ENCODE measurements around the gene PLAAT1. TPM values are rescaled to one million over a fixed set of nuclear protein-coding genes. Genes with fewer than 3 reads are reported as not detected.

PLAAT1 gene
- total RNA-seq, 1 experiment from 2014 or later: 3.9 TPM

DNA sequence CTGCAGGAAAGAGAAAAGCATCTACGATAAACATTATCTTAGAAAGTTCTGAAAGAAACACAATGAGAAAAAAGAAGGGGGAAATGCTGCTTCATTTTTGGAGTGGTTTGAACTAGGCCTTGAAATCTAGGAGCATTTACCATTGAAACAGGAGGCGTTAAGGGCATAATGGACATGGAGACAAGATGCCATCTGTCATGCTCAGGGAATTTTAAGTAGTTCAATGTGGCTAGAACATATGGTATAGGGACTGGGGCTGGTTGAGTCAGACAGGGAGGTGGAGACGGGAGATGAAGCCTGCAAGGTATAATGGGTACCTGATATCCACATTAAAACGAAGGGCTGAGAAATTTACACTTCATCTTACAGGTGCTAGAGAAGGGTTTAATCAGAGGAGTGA is 10.4 kb upstream of the PLAAT1 start:
- no peaks in the 10 kb centered on the region; the same call in 1 of the 2 replicates for H3K27me3 Mint-ChIP-seq (ENCODE audit: low read depth)
- TF ChIP-seq, protein P1, sequence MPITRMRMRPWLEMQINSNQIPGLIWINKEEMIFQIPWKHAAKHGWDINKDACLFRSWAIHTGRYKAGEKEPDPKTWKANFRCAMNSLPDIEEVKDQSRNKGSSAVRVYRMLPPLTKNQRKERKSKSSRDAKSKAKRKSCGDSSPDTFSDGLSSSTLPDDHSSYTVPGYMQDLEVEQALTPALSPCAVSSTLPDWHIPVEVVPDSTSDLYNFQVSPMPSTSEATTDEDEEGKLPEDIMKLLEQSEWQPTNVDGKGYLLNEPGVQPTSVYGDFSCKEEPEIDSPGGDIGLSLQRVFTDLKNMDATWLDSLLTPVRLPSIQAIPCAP (CRISPR knock-in tag; IDR thresholded peaks at IDR 0.05): no peak
- TF ChIP-seq SP1 (CRISPR knock-in tag; conservative IDR thresholded peaks at IDR 0.05) (no peak), MXD4 (CRISPR knock-in tag; IDR thresholded peaks at IDR 0.05; ENCODE audit: borderline replicate concordance) (no peak), IRF2 (CRISPR knock-in tag; IDR thresholded peaks at IDR 0.05; ENCODE audit: borderline replicate concordance, low read depth) (no peak), RELA (CRISPR knock-in tag; IDR thresholded peaks at IDR 0.05; ENCODE audit: borderline replicate concordance) (no peak), ZNF138 (CRISPR knock-in tag; conservative IDR thresholded peaks at IDR 0.05) (no peak), CBFB (CRISPR knock-in tag; IDR thresholded peaks at IDR 0.05; ENCODE audit: low read depth) (no peak), MYBL2 (CRISPR knock-in tag; IDR thresholded peaks at IDR 0.05) (no peak), EMX1 (CRISPR knock-in tag; IDR thresholded peaks at IDR 0.05) (no peak)
- TF ChIP-seq, protein P2, sequence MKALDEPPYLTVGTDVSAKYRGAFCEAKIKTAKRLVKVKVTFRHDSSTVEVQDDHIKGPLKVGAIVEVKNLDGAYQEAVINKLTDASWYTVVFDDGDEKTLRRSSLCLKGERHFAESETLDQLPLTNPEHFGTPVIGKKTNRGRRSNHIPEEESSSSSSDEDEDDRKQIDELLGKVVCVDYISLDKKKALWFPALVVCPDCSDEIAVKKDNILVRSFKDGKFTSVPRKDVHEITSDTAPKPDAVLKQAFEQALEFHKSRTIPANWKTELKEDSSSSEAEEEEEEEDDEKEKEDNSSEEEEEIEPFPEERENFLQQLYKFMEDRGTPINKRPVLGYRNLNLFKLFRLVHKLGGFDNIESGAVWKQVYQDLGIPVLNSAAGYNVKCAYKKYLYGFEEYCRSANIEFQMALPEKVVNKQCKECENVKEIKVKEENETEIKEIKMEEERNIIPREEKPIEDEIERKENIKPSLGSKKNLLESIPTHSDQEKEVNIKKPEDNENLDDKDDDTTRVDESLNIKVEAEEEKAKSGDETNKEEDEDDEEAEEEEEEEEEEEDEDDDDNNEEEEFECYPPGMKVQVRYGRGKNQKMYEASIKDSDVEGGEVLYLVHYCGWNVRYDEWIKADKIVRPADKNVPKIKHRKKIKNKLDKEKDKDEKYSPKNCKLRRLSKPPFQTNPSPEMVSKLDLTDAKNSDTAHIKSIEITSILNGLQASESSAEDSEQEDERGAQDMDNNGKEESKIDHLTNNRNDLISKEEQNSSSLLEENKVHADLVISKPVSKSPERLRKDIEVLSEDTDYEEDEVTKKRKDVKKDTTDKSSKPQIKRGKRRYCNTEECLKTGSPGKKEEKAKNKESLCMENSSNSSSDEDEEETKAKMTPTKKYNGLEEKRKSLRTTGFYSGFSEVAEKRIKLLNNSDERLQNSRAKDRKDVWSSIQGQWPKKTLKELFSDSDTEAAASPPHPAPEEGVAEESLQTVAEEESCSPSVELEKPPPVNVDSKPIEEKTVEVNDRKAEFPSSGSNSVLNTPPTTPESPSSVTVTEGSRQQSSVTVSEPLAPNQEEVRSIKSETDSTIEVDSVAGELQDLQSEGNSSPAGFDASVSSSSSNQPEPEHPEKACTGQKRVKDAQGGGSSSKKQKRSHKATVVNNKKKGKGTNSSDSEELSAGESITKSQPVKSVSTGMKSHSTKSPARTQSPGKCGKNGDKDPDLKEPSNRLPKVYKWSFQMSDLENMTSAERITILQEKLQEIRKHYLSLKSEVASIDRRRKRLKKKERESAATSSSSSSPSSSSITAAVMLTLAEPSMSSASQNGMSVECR (CRISPR knock-in tag; IDR thresholded peaks at IDR 0.05; ENCODE audit: borderline replicate concordance): no peak
- TF ChIP-seq, protein P3, sequence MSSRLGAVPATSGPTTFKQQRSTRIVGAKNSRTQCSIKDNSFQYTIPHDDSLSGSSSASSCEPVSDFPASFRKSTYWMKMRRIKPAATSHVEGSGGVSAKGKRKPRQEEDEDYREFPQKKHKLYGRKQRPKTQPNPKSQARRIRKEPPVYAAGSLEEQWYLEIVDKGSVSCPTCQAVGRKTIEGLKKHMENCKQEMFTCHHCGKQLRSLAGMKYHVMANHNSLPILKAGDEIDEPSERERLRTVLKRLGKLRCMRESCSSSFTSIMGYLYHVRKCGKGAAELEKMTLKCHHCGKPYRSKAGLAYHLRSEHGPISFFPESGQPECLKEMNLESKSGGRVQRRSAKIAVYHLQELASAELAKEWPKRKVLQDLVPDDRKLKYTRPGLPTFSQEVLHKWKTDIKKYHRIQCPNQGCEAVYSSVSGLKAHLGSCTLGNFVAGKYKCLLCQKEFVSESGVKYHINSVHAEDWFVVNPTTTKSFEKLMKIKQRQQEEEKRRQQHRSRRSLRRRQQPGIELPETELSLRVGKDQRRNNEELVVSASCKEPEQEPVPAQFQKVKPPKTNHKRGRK (CRISPR knock-in tag; IDR thresholded peaks at IDR 0.05; ENCODE audit: borderline replicate concordance): no peak
- TF ChIP-seq, protein P4, sequence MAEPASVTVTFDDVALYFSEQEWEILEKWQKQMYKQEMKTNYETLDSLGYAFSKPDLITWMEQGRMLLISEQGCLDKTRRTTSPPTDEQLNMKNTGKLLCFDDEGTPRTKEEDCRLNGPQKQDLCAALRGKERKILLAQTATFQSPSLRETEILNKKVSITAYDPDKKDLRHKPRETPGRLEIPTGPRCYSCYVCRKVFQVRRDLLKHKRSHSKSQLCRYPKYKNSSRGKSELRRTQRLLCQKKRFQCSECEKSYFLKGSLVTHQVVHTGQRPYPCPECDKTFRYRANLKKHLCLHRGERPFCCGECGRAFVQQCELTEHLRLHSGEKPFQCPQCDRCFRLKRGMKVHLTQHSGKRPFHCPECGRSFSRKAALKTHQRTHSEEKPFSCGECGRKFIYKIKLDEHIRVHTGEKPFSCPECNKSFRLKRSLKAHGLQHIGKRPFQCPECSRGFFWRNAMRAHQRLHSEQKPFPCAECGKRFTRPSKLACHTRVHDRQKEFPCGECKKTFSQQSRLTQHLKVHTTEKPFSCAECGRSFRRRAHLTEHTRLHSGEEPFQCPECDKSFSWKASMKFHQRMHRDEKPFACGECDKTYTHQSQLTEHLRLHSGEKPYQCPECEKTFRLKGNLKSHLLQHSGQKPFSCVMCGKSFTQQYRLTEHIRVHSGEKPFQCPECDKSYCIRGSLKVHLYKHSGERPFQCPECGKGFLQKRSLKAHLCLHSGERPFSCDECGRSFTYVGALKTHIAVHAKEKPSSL (CRISPR knock-in tag; conservative IDR thresholded peaks at IDR 0.05): no peak
- DNase-seq (ENCODE audit: low spot score) (no peak), ATAC-seq (no peak)
- no peaks in the 10 kb centered on the region for H3K36me3 Mint-ChIP-seq
- ChIA-PET CTCF (interaction anchor here (0.9 kb wide), 1 partner anchor 66 kb away, joined by 3 read pairs; no protein-coding TSS in a partner anchor), POLR2A (no interaction called here)
- H3K9me3 Mint-ChIP-seq: no peaks in the 10 kb centered on the region
- H3K27ac Mint-ChIP-seq: no peak overlapping the region
- no peak overlapping the region for H3K4me3 Mint-ChIP-seq
- H3K4me1 Mint-ChIP-seq: peaks cover 65% of the 10 kb centered on the region

DNA sequence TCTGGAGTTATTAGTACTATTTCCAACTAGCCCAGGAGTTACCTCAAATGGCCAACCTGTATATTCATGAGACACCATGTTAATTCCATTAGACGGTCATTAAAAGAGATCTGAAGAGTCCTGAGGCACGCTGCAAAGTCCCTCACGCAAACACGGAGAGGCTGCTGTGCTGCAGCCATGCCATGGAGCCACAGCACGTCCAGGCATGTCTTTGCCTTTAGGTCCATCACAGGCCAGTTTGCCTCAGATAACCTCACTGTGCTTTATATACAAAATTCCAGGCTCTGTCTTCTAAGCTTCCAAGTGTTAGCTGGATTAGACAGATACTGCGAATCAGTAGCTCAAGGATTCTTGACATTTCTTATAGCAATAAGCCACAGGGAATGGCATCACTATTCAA is 9.8 kb upstream of the PLAAT1 start:
- no peak for ATAC-seq
- ChIA-PET CTCF (interaction anchor here (0.5 kb wide), 1 partner anchor 9 kb away, joined by 4 read pairs; no protein-coding TSS in a partner anchor), POLR2A (no interaction called here)
- DNase-seq (ENCODE audit: low spot score): no peak
- H3K4me1 Mint-ChIP-seq: peaks cover 59% of the 10 kb centered on the region
- H3K36me3 Mint-ChIP-seq: no peaks in the 10 kb centered on the region
- no peaks in the 10 kb centered on the region for H3K9me3 Mint-ChIP-seq
- no peaks in the 10 kb centered on the region; the same call in 1 of the 2 replicates for H3K27me3 Mint-ChIP-seq (ENCODE audit: low read depth)
- no peak overlapping the region for H3K27ac Mint-ChIP-seq
- no peak overlapping the region for H3K4me3 Mint-ChIP-seq
- no peak for TF ChIP-seq ZNF219 (CRISPR knock-in tag; IDR thresholded peaks at IDR 0.05; ENCODE audit: borderline replicate concordance)
- TF ChIP-seq, protein P5, sequence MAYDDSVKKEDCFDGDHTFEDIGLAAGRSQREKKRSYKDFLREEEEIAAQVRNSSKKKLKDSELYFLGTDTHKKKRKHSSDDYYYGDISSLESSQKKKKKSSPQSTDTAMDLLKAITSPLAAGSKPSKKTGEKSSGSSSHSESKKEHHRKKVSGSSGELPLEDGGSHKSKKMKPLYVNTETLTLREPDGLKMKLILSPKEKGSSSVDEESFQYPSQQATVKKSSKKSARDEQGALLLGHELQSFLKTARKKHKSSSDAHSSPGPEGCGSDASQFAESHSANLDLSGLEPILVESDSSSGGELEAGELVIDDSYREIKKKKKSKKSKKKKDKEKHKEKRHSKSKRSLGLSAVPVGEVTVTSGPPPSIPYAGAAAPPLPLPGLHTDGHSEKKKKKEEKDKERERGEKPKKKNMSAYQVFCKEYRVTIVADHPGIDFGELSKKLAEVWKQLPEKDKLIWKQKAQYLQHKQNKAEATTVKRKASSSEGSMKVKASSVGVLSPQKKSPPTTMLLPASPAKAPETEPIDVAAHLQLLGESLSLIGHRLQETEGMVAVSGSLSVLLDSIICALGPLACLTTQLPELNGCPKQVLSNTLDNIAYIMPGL (CRISPR knock-in tag; IDR thresholded peaks at IDR 0.05): no peak
- TF ChIP-seq GRHL2 (CRISPR knock-in tag; IDR thresholded peaks at IDR 0.05; ENCODE audit: insufficient replicate concordance, severe bottlenecking): no peak
- no peak for TF ChIP-seq ESRRA (CRISPR knock-in tag; IDR thresholded peaks at IDR 0.05; ENCODE audit: borderline replicate concordance)
- no peak for TF ChIP-seq MXD4 (CRISPR knock-in tag; IDR thresholded peaks at IDR 0.05; ENCODE audit: borderline replicate concordance)
- TF ChIP-seq SMAD3 (CRISPR knock-in tag; IDR thresholded peaks at IDR 0.05; ENCODE audit: borderline replicate concordance): no peak
- no peak for TF ChIP-seq PRRX2 (CRISPR knock-in tag; IDR thresholded peaks at IDR 0.05)
- TF ChIP-seq ZNF396 (CRISPR knock-in tag; IDR thresholded peaks at IDR 0.05; ENCODE audit: borderline replicate concordance): no peak
- TF ChIP-seq NFATC4 (CRISPR knock-in tag; IDR thresholded peaks at IDR 0.05): no peak

Data from WTC11 (cell line).